ENCODE results near the gene NCAM1. TPM values are rescaled to one million over a fixed set of nuclear protein-coding genes. Genes with fewer than 3 reads are reported as not detected.

Gene NCAM1
- total and polyA plus RNA-seq, 10 donors, result 0.41 to 13.2 (median 7.1) TPM

- no peaks in the 10 kb centered on the region for H3K36me3 ChIP-seq
- no peak for TF ChIP-seq POLR2A (IDR thresholded peaks at IDR 0.05)
- no peak for TF ChIP-seq CTCF (IDR thresholded peaks at IDR 0.05 in 8 of 11, conservative IDR thresholded peaks at IDR 0.05 in 3 of 11)
- TF ChIP-seq POLR2AphosphoS5 (IDR thresholded peaks at IDR 0.05), result no peak
- no peak overlapping the region for H3K4me3 ChIP-seq
- 81 to 89% (median 84%) methylated on average over 4 of the region's 4 CpGs for WGBS, 5 donors
- no peak overlapping the region for H3K27ac ChIP-seq
- intact Hi-C loops (cut with DNase I; ENCODE audit: low total_unique reads), result no loop called here
- no peaks in the 10 kb centered on the region for H3K4me1 ChIP-seq
- no peak for DNase-seq
- H3K9me3 ChIP-seq, result no peaks in the 10 kb centered on the region
- H3K27me3 ChIP-seq (replicated peaks in 1 of 7), result peaks cover 0 to 8% (median 0%) of the 10 kb centered on the region in 7 donors
Measured at GRCh38 chr11:112929432-112929831, 31.8 kb upstream of the NCAM1 start.

- Histone ChIP-seq H3K4me3 (no peak overlapping the region), H3K36me3 (no peaks in the 10 kb centered on the region), H3K27ac (no peak overlapping the region), H3K27me3 (replicated peaks in 1 of 7) (peaks cover 0 to 8% (median 0%) of the 10 kb centered on the region in 7 donors), H3K4me1 (no peaks in the 10 kb centered on the region), H3K9me3 (no peaks in the 10 kb centered on the region)
- 58 to 82% (median 69%) methylated on average over 4 of the region's 4 CpGs for WGBS, 5 donors
- no peak for TF ChIP-seq POLR2A (IDR thresholded peaks at IDR 0.05)
- intact Hi-C loops (cut with DNase I; ENCODE audit: low total_unique reads), result no loop called here
- no peak for DNase-seq
Measured at GRCh38 chr11:112931703-112932102, 29.5 kb upstream of the NCAM1 start.

GRCh38 chr11:112932593-112932992 is 28.6 kb upstream of the NCAM1 start:
- no peak overlapping the region for H3K4me3 ChIP-seq
- TF ChIP-seq CTCF (IDR thresholded peaks at IDR 0.05 in 8 of 11, conservative IDR thresholded peaks at IDR 0.05 in 3 of 11) (no peak), POLR2AphosphoS5 (IDR thresholded peaks at IDR 0.05) (no peak), POLR2A (IDR thresholded peaks at IDR 0.05) (no peak)
- intact Hi-C loops (cut with DNase I; ENCODE audit: low total_unique reads), result no loop called here
- no peaks in the 10 kb centered on the region for H3K9me3 ChIP-seq
- no peak overlapping the region for H3K27ac ChIP-seq
- 66 to 89% (median 69%) methylated on average over 4 of the region's 4 CpGs for WGBS, 5 donors
- no peak for DNase-seq
- no peaks in the 10 kb centered on the region for H3K36me3 ChIP-seq
- no peaks in the 10 kb centered on the region for H3K4me1 ChIP-seq
- H3K27me3 ChIP-seq (replicated peaks in 1 of 7), result peaks cover 0 to 8% (median 0%) of the 10 kb centered on the region in 7 donors

GRCh38 chr11:112933970-112934369 is 27.2 kb upstream of the NCAM1 start:
- intact Hi-C loops (cut with DNase I; ENCODE audit: low total_unique reads), result no loop called here
- H3K27ac ChIP-seq, result no peak overlapping the region
- no peaks in the 10 kb centered on the region for H3K36me3 ChIP-seq
- DNase-seq, result no peak
- H3K27me3 ChIP-seq (replicated peaks in 1 of 7), result peaks cover 0 to 8% (median 0%) of the 10 kb centered on the region in 7 donors
- H3K4me1 ChIP-seq, result no peaks in the 10 kb centered on the region
- H3K4me3 ChIP-seq, result no peak overlapping the region
- TF ChIP-seq POLR2AphosphoS5 (IDR thresholded peaks at IDR 0.05), result no peak
- TF ChIP-seq CTCF (IDR thresholded peaks at IDR 0.05 in 8 of 11, conservative IDR thresholded peaks at IDR 0.05 in 3 of 11), result no peak
- TF ChIP-seq POLR2A (IDR thresholded peaks at IDR 0.05), result no peak
- no peaks in the 10 kb centered on the region for H3K9me3 ChIP-seq
- WGBS, 5 donors, result 53 to 88% (median 75%) methylated on average over 3 of the region's 3 CpGs

GRCh38 chr11:112941104-112941503 is 20.1 kb upstream of the NCAM1 start:
- 76 to 88% (median 82%) methylated on average over 2 of the region's 2 CpGs for WGBS, 5 donors
- Histone ChIP-seq H3K27ac (no peak overlapping the region), H3K36me3 (no peaks in the 10 kb centered on the region), H3K27me3 (replicated peaks in 1 of 7) (peaks cover 0 to 3% (median 0%) of the 10 kb centered on the region in 7 donors), H3K4me1 (no peaks in the 10 kb centered on the region), H3K4me3 (no peak overlapping the region), H3K9me3 (no peaks in the 10 kb centered on the region)
- no peak for DNase-seq
- TF ChIP-seq CTCF (IDR thresholded peaks at IDR 0.05 in 8 of 11, conservative IDR thresholded peaks at IDR 0.05 in 3 of 11) (no peak), POLR2A (IDR thresholded peaks at IDR 0.05) (no peak), POLR2AphosphoS5 (IDR thresholded peaks at IDR 0.05) (no peak)
- intact Hi-C loops (cut with DNase I; ENCODE audit: low total_unique reads), result no loop called here

All from spleen (tissue), 11 donors.